ENCODE measurements around the gene RIMBP2.

RIMBP2 gene

GRCh38 chr12:130433411-130433810 is 282.7 kb downstream of the RIMBP2 start:
- no peak overlapping the region for H3K4me3 ChIP-seq (ENCODE audit: control insufficient read depth, low read depth, low read length)
- TF ChIP-seq CTCF (conservative IDR thresholded peaks at IDR 0.05; ENCODE audit: control insufficient read depth, insufficient read depth, low read depth, low read length), result no peak
- no peak for DNase-seq (ENCODE audit: low read depth)

- TF ChIP-seq CTCF (conservative IDR thresholded peaks at IDR 0.05; ENCODE audit: control insufficient read depth, insufficient read depth, low read depth, low read length), result no peak
- no peak for DNase-seq (ENCODE audit: low read depth)
- H3K4me3 ChIP-seq (ENCODE audit: control insufficient read depth, low read depth, low read length), result no peak overlapping the region
Observed at GRCh38 chr12:130431176-130431575, 284.9 kb downstream of the RIMBP2 start.

- no peak overlapping the region for H3K4me3 ChIP-seq (ENCODE audit: control insufficient read depth, low read depth, low read length)
- no peak for DNase-seq (ENCODE audit: low read depth)
- no peak for TF ChIP-seq CTCF (conservative IDR thresholded peaks at IDR 0.05; ENCODE audit: control insufficient read depth, insufficient read depth, low read depth, low read length)
Observed at GRCh38 chr12:130429656-130430505, 286.2 kb downstream of the RIMBP2 start.

- no peak for DNase-seq (ENCODE audit: low read depth)
- no peak for TF ChIP-seq CTCF (conservative IDR thresholded peaks at IDR 0.05; ENCODE audit: control insufficient read depth, insufficient read depth, low read depth, low read length)
- no peak overlapping the region for H3K4me3 ChIP-seq (ENCODE audit: control insufficient read depth, low read depth, low read length)
Observed at GRCh38 chr12:130428116-130428515, 288.0 kb downstream of the RIMBP2 start.

- no peak for DNase-seq (ENCODE audit: low read depth)
- H3K4me3 ChIP-seq (ENCODE audit: control insufficient read depth, low read depth, low read length), result no peak overlapping the region
- no peak for TF ChIP-seq CTCF (conservative IDR thresholded peaks at IDR 0.05; ENCODE audit: control insufficient read depth, insufficient read depth, low read depth, low read length)
Observed at GRCh38 chr12:130427381-130427887, 288.7 kb downstream of the RIMBP2 start.

GRCh38 chr12:130425698-130426245 is 290.3 kb downstream of the RIMBP2 start:
- TF ChIP-seq CTCF (conservative IDR thresholded peaks at IDR 0.05; ENCODE audit: control insufficient read depth, insufficient read depth, low read depth, low read length), result no peak
- H3K4me3 ChIP-seq (ENCODE audit: control insufficient read depth, low read depth, low read length), result no peak overlapping the region
- DNase-seq (ENCODE audit: low read depth), result no peak

Data from fibroblast of mammary gland (primary cell).